SU-DHL-6 (cell line): ENCODE measurements around the gene ARNT2.

Experiments
- H2AFZ ChIP-seq: fragments of 200-600 bp; sonication (generic); 2 replicates; pipeline ENCODE4 v1.6.1; 2014; ENCODE audit warnings: low read depth, mild to moderate bottlenecking, moderate library complexity, mixed read lengths, antibody characterized with exemption, low read length; ENCODE audit not compliant: severe bottlenecking
- H3F3A ChIP-seq: fragments of 200-600 bp; shearing (Covaris generic); 2 replicates; pipeline ENCODE4 v1.6.0; 2016; ENCODE audit warnings: antibody characterized with exemption, mild to moderate bottlenecking; ENCODE audit not compliant: insufficient read depth
- H3K27ac ChIP-seq: fragments of 200-600 bp; sonication (generic); 2 replicates; pipeline ENCODE4 v1.5.1; 2016; ENCODE audit warnings: low read depth, mild to moderate bottlenecking, low read length, moderate library complexity, mixed read lengths
- H3K27me3 ChIP-seq: fragments of 200-600 bp; sonication (generic), shearing (Covaris generic); 2 replicates; pipeline ENCODE4 v1.6.0; 2014; ENCODE audit warnings: mild to moderate bottlenecking, low read length
- H3K36me3 ChIP-seq: fragments of 200-600 bp; sonication (generic); 2 replicates; pipeline ENCODE4 v1.6.1; 2014; ENCODE audit warnings: mild to moderate bottlenecking, low read length, mixed read lengths
- H3K4me2 ChIP-seq: fragments of 300-600, 200-600 bp; shearing (Covaris generic), sonication (generic); 2 replicates; pipeline ENCODE4 v1.6.0; 2014; ENCODE audit warnings: low read length, low read depth, mild to moderate bottlenecking; ENCODE audit not compliant: poor library complexity, severe bottlenecking
- H3K4me3 ChIP-seq: fragments of 200-600 bp; sonication (generic); 2 replicates; pipeline ENCODE4 v1.5.1; 2014; ENCODE audit warnings: antibody characterized with exemption, low read length, mild to moderate bottlenecking, mixed read lengths; ENCODE audit not compliant: insufficient read depth, poor library complexity, severe bottlenecking
- H3K79me2 ChIP-seq: fragments of 200-600 bp; sonication (generic); 2 replicates; pipeline ENCODE4 v1.6.1; 2014; ENCODE audit warnings: mild to moderate bottlenecking, low read length, moderate library complexity; ENCODE audit not compliant: insufficient read depth
- H3K9ac ChIP-seq: fragments of 200-600 bp; sonication (generic); 2 replicates; pipeline ENCODE4 v1.7.0; 2014; ENCODE audit warnings: mild to moderate bottlenecking, low read length
- H3K9me2 ChIP-seq: fragments of 200-600 bp; sonication (generic); replicated peaks from 2 replicates; pipeline ENCODE4 v1.6.1; 2014; ENCODE audit warnings: low read length; ENCODE audit not compliant: insufficient read depth
- H3K9me3 ChIP-seq: fragments of 200-600 bp; sonication (generic); 2 replicates; pipeline ENCODE4 v1.6.1; 2014; ENCODE audit warnings: low read length, mixed read lengths; ENCODE audit not compliant: insufficient read depth
- H4K20me1 ChIP-seq: fragments of 200-600 bp; sonication (generic); 2 replicates; pipeline ENCODE4 v1.6.1; 2014; ENCODE audit warnings: low read depth, mild to moderate bottlenecking, antibody characterized with exemption, low read length, moderate library complexity, mixed read lengths
- EZH2phosphoT487 ChIP-seq: fragments of 200-600 bp; sonication (generic), shearing (Covaris generic); conservative IDR thresholded peaks from 2 replicates; pipeline ENCODE4 v1.6.1; 2018; ENCODE audit warnings: mild to moderate bottlenecking, antibody characterized with exemption, low read length, moderate library complexity, mixed read lengths
- TF ChIP-seq, protein P1 (sequence below): fragments of 200-600 bp; sonication (generic); IDR thresholded peaks from one replicate; pipeline ENCODE4 v1.5.1; 2017; ENCODE audit warnings: antibody characterized with exemption, mild to moderate bottlenecking, low read length, moderate library complexity; ENCODE audit not compliant: insufficient read depth, poor library complexity, severe bottlenecking

ARNT2 gene

GRCh38 chr15:80449825-80450224, 45.6 kb downstream of the ARNT2 start:
- Histone ChIP-seq H3K36me3 (no peaks in the 10 kb centered on the region), H4K20me1 (no peaks in the 10 kb centered on the region), H3K9me2 (no peaks in the 10 kb centered on the region), H3K4me3 (no peak overlapping the region), H3K9ac (no peak overlapping the region), H3K27me3 (no peaks in the 10 kb centered on the region), H3K27ac (no peak overlapping the region), H3F3A (no peaks in the 10 kb centered on the region), H3K9me3 (no peaks in the 10 kb centered on the region), H3K4me2 (no peak overlapping the region), H2AFZ (no peak overlapping the region), H3K79me2 (no peaks in the 10 kb centered on the region)
- TF ChIP-seq EZH2phosphoT487: no peak
- TF ChIP-seq, protein P1, sequence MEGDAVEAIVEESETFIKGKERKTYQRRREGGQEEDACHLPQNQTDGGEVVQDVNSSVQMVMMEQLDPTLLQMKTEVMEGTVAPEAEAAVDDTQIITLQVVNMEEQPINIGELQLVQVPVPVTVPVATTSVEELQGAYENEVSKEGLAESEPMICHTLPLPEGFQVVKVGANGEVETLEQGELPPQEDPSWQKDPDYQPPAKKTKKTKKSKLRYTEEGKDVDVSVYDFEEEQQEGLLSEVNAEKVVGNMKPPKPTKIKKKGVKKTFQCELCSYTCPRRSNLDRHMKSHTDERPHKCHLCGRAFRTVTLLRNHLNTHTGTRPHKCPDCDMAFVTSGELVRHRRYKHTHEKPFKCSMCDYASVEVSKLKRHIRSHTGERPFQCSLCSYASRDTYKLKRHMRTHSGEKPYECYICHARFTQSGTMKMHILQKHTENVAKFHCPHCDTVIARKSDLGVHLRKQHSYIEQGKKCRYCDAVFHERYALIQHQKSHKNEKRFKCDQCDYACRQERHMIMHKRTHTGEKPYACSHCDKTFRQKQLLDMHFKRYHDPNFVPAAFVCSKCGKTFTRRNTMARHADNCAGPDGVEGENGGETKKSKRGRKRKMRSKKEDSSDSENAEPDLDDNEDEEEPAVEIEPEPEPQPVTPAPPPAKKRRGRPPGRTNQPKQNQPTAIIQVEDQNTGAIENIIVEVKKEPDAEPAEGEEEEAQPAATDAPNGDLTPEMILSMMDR: no peak

- no peaks in the 10 kb centered on the region for H3K79me2 ChIP-seq
- no peaks in the 10 kb centered on the region for H4K20me1 ChIP-seq
- H3K36me3 ChIP-seq: no peaks in the 10 kb centered on the region
- H2AFZ ChIP-seq: no peak overlapping the region
- no peak overlapping the region for H3K27ac ChIP-seq
- H3K27me3 ChIP-seq: no peaks in the 10 kb centered on the region
- TF ChIP-seq EZH2phosphoT487: no peak
- TF ChIP-seq, protein P1: no peak
- no peak overlapping the region for H3K4me3 ChIP-seq
- no peak overlapping the region for H3K4me2 ChIP-seq
- no peaks in the 10 kb centered on the region for H3K9me2 ChIP-seq
- no peak overlapping the region for H3K9ac ChIP-seq
- no peaks in the 10 kb centered on the region for H3F3A ChIP-seq
- H3K9me3 ChIP-seq: no peaks in the 10 kb centered on the region
These were observed 46.7 kb downstream of the ARNT2 start for GRCh38 chr15:80450811-80451321.

- H4K20me1 ChIP-seq: no peaks in the 10 kb centered on the region
- H3K79me2 ChIP-seq: no peaks in the 10 kb centered on the region
- no peak overlapping the region for H3K27ac ChIP-seq
- no peaks in the 10 kb centered on the region for H3K27me3 ChIP-seq
- H3K4me2 ChIP-seq: no peak overlapping the region
- no peaks in the 10 kb centered on the region for H3K36me3 ChIP-seq
- H3K9me3 ChIP-seq: no peaks in the 10 kb centered on the region
- no peaks in the 10 kb centered on the region for H3K9me2 ChIP-seq
- no peaks in the 10 kb centered on the region for H3F3A ChIP-seq
- no peak for TF ChIP-seq EZH2phosphoT487
- TF ChIP-seq, protein P1: no peak
- H3K4me3 ChIP-seq: no peak overlapping the region
- H3K9ac ChIP-seq: no peak overlapping the region
- no peak overlapping the region for H2AFZ ChIP-seq
These were observed 48.0 kb downstream of the ARNT2 start for GRCh38 chr15:80452166-80452565.
